GM19193 (cell line): ENCODE measurements around the gene PXK.

Experiments
- POLR2A ChIP-seq: IDR thresholded peaks from 4 replicates; pipeline ENCODE4 v1.6.1; 2011; ENCODE audit not compliant: insufficient read depth, insufficient read length; ENCODE audit errors: extremely low read depth

Gene PXK

GRCh38 chr3:58334506-58334884 lies 1.8 kb downstream of the PXK start:
- no peak for TF ChIP-seq POLR2A

GRCh38 chr3:58335652-58335947 lies 2.9 kb downstream of the PXK start:
- no peak for TF ChIP-seq POLR2A

DNA sequence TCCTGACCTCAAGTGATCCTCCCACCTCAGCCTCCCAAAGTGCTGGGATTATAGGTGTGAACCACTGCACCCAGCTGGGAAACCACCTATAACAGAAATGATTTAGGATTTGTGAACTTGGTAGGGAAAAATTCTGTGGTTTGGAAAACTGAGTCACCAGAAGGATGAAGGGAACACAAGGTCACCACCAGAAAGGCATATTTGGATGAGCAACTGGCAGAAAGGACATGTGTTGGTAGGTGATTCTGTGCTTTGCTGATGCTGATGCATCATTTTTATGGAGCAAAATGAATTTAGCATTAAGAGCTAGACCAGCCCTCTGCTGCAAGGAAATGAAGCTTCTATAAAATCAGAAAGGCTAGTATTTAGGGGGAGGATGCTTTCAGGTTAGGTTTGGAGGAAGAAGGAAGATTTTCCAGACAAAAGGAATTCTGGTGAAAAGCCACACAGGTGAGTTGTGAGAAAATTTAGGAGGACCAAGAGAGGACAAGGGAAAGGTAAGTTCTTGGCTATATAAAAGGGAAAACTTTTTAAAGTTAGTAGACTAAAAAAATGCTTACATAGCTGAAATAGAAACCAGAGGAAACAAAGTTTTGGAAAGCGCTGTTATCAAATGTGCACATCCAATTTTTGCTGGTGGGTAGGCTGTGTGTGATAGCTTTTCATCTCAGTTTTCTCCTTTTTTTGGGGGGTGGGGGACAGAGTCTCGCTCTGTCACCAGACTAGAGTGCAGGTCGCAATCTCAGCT lies 3.6 kb downstream of the PXK start:
- TF ChIP-seq POLR2A: no peak

DNA sequence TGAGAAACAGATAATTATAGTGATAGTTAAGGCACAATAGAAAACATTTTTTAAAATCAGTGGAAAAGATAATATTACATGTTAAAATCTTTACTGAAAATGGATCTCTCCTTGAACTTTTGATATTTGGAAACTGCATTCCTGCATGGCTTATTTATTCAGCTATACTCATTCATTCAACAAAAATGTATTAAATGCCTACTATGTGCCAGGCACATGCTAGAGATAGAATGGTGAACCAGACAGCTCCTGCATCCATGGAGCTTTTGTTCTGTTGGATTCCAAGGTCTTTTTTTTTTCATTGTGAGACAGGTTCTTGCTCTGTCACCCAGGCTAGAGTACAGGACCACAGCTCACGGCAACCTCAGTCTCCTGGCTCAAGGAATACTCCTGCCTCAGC lies 4.5 kb downstream of the PXK start:
- no peak for TF ChIP-seq POLR2A

DNA sequence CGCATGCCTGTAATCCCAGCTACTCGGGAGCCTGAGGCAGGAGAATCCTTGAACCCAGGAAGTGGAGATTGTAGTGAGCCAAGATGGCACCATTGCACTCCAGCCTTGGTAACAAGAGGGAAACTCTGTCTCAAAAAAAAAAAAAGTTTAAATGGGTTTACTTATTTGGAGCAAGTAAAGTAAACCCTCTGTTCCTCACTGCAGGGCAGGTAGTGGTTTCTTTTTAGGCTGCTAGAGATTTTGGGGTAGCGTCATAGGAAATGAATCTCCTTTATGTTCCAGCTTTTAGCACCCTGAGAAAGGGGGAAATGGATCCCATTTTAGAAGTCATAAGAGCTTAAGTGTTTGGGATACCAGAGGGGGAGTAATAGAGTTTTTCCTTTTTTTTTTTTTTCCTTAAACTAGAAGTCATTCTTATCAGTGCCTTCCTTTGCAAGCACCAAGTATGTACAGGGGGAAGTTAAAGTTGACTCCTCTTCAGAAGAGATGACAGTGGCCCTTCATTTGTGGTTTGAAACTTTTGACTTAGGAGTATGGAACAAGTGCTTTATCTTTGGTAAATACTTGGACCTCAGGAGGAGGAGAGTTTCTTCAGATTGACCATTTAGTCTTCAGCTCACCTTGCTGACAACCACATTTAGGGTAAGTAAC lies 8.0 kb downstream of the PXK start:
- no peak for TF ChIP-seq POLR2A

- no peak for TF ChIP-seq POLR2A
These were observed 8.7 kb downstream of the PXK start for GRCh38 chr3:58341376-58341775.

DNA sequence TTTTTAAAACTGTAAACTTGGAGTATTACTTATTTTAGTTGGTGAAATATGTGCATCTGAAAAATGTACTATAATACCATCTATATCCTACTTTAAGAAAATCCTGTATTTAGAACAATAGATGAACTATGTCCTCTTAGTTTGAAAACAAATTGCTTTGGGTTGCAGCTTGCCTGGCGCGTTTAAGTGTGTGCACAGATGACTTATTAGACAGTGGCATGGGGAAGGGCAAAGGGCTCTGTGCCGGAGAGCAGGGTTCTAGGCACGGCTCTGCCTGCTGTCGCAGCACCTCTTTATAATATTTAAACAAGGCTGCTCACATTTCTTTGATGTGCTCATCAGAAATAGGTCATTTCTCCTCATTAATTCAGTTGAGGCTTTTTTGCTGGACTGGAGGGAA lies 10.0 kb downstream of the PXK start:
- TF ChIP-seq POLR2A: no peak

DNA sequence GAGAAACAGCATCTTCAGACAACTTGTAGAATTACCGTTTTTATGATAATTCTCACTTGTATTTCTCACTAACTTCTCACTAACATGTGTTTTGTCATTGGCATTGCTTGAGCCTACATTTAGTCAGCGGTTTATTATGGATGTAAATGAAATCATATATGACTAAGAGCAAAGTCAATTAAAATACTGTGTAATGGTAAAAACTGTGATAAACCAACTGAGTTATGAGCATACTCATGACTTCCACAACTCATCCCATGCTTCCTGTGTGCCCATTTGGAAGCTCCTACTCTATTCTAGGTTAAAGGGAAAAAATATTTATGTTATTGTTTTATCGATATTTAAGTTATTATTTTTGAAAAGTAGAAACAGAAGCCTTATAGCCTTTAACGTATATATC lies 12.8 kb downstream of the PXK start:
- TF ChIP-seq POLR2A: no peak

GRCh38 chr3:58346368-58346767 lies 13.7 kb downstream of the PXK start:
- no peak for TF ChIP-seq POLR2A

DNA sequence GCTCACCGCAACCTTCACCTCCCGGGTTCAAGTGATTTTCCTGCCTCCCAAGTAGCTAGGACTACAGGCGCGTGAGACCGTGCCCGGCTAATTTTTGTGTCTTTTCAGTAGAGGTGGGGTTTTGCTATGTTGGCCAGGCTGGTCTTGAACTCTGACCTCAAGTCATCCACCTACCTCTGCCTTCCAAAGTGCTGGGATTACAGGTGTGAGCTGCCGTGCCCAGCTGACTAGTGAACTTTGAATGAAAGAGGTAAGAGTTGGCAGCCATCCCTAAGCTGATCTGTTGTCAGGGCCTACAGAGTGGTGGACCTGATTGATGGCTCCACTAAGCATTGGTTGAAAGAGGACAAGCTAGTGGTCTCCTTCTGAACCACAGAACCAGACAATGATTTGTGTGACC lies 15.3 kb downstream of the PXK start:
- no peak for TF ChIP-seq POLR2A

- TF ChIP-seq POLR2A: no peak
These were observed 17.3 kb downstream of the PXK start for GRCh38 chr3:58349792-58350626.

GRCh38 chr3:58350627-58351013 lies 17.9 kb downstream of the PXK start:
- no peak for TF ChIP-seq POLR2A

GRCh38 chr3:58351920-58352319 lies 19.2 kb downstream of the PXK start:
- no peak for TF ChIP-seq POLR2A

DNA sequence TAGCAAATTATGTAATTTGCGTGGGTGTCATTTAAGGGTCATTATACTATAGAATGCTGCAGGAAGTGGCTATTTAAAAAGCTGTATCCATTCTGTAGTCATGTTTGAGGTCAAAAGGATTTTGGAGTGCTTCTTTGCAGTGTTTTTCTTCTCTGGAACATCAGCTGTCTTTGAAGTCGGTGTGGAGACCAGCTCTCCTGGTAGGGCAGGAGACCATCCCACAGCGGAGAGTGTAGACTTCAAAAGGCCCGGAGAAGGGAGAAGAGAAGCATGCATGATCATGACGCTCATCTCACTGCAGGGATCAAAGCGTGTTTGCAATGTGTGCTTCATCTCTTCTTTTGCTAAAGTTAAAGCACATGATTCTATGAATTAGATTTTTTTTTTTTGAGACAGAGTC lies 19.9 kb downstream of the PXK start:
- no peak for TF ChIP-seq POLR2A

DNA sequence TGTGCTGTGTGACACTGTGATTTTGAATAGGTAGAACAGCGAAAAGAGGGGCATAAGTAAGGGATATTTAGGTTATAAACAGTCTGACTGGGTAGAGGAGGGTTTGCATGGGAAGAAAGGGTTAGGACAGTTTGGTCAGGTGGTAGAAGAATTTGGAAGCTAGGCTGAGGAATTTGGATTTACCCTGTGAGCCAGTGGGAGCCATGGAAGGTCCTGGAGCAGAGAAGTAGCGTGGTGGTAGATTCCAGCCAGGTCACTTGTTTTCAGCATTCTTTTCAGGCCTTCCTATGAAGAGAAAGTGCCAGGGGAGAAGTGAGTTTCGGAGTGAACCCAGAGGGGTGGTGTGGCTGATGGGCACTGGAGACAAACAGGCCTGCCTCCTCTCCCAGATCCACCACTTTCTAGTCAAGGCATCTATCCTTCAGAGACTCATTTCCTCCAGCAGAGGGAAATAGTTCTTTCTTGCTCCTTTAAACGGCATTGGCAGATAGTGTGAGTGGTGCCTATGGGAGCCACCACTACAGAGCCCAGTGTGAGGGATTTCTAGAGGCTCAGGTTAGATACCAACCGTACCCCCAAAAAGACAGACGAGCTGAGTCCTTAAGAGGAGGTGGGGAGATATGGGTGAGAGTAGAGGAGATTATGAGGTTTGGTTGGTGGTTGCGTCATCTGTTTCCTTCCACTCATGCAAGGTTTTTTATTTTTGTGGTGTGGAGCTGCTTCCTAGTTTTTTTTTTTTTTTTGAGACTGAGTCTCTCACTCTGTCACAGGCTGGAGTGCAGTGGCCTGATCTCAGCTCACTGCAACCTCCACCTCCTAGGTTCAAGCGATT lies 21.2 kb downstream of the PXK start:
- no peak for TF ChIP-seq POLR2A
